Inferior parietal cortex (tissue), 1 donor: ENCODE measurements around the gene SREBF2.
"Not testable (repeated sequence)": the region's sequence is repeated elsewhere in the genome, so short reads cannot be mapped to it uniquely, and the experiment has no call there.

ENCODE experiments used
- DNase-seq: peaks from one replicate; pipeline ENCODE4 v3.0.0-alpha.2; 2016; ENCODE audit errors: extremely low spot score

The SREBF2 gene

DNA sequence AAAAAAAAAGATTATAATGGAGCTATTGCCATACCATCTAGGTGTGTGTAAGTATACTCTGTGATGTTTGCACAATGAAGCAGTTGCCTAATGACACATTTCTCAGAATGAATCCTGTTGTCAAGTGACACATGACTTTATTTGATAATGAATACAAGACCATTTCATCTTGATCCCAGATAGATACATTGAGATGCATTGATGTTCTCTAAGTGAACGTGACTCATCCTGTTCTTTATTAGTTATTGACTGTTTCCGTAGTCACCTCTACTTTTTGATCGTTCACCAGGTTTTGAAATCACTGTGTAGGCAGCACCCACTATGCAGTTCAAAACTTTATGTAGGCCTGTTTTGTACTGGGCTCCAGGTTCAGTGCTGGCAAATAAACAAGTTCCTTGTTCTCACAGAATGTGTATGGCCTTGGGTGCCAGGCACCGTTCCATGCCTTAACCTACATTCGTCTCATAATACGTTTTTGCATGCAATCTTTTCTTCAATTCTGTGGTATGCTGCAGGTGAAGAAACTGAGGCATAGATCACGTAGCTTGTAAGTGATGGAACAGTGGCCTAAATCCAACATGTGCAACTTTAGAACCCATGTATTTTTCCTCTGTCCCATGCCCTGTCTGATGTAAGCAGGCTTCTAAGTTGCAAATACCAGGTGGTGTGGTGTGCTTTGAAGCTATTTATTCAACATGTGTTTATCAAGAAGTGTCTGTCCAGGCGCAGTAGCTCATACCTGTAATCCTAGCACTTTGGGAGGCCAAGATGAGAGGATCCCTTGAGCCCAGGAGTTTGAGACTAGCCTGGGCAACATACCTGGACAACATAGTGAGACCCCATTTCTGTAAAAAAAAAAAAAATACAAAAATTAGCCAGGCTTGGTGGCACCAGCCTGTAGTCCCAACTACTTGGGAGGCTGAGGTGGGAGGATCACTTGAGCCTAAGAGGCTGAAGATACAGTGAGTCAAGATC is 10.4 kb downstream of the SREBF2 start:
- no peak for DNase-seq

DNA sequence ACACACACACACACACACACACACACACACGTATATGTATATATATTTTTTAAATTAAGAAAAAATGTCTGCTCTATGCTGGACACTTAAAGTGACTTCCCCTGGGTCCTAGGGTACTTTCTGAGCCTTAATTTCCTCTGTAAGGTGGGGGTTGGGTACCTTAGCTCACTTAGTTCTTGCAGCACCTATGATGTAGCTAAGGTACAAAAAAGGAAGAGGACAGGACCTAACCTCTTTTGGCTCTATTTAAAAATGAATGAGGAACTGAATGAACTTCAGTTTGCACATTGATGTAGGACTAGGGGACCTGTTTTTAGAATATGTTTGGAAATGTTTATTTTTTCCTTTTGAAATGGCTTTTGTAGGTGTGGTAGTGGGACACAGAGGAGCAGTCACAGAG is 11.1 kb downstream of the SREBF2 start:
- no peak for DNase-seq

DNA sequence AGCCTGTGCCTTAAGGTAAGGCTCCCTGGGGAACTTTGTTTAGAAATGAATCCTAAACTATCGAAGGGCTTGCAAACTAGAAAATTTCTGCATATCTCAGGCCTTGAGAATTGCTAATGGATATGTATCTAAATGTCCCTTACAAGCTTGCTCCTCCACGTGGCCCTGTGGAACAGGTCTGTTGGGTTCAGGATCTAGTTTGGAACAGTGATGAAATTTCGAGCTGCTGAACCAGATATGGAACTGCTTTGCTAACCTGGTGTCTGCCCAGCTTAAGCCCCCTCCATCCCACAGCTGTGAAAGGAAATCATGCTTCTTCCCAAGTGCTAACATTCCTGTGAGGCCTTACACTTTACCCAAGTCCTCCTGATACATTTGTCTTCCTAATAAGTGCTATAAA is 11.6 kb downstream of the SREBF2 start:
- no peak for DNase-seq

DNA sequence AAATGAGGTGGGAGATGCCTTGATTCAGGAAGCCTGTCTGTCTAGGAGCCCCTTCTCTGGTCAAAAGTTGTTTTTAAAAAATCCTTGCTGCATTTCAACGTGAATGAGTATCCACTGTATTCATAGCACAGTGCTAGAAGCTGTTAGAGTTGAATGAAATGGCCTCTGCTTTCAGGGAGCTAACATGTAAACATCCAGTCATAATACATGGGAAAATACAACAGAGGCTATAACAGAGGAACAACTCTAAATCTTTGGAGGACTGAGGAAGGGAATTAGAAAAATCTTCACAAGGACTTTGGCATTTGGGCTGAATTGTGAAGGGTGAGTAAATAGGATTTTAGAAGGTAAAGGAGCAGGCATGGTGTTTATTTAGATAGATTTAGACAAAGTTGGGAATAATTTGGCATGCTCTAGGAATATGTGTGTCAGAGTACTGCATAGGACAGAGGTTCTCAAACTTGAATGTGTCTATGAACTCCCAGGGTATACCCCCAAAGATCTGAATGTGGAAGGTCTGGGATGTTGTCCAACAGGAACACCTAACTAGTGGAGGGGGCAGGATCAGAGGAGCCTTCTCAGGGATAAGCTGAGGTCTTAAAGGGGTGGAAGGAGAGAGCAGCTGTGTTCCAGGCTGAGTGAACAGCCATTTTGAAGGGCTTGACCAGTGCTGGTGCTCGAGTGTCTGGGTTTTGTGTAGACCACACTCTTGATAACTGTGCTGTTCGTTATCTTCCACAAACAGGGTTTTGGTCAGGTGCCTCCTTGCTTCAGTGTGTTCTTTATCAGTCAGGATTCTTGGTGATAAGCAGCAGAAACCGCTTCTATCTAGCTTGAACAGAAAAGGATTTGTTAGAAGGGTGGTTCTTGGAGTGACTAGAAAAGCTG is 12.7 kb downstream of the SREBF2 start:
- no peak for DNase-seq

DNA sequence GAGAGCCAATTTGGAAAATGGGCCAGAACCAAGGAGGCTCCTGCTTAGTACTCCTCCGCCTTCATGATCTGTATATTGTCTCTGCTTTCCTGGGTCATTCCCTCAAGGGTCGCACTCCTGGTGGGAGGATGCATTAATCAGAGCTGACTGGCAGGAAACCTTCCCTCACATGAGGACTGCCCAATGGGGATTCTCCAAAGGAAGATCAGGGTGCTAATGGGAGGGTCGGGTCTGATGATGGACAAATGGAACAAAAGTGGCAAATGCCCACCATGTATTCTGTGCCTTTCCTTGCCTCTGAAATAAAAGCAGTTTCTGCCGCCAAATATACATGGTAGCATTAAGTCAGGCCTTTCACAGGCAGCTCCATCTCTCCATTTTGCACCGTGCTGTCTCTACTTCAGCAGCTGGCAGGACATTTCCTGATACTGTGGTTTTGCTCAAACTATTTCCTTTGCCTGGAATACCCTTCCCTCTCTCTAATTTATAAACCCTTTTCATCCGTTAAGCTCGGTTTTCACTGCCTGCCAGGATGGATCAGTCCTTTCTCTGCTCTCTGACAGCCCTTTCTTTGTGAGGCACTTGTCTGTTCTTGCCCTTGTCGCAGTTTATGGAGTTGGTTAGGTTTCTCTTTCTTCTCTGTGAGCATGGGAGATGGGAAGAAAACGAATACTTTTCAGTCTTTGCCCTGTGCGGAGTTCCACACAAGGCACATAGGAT is 13.5 kb downstream of the SREBF2 start:
- DNase-seq, result no peak

DNA sequence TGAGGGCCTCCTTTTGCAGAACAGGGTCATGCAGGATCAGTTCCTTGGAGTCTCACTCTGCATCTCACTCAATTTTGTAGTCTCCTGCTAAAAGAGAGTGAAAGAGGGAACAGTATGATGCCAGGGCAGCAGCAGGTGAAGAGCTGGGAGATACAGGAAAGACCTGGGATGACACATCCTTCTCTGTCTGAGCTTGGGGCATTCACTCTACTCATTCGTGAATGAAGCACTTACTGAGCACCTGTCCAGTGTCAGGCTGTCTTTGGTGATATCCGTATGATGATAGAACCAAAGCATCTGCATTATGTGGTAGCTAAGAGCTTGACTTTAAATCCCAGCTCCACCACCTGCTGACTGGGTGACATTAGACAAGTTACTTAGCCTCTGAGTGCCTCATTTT is 14.4 kb downstream of the SREBF2 start:
- DNase-seq, result no peak

DNA sequence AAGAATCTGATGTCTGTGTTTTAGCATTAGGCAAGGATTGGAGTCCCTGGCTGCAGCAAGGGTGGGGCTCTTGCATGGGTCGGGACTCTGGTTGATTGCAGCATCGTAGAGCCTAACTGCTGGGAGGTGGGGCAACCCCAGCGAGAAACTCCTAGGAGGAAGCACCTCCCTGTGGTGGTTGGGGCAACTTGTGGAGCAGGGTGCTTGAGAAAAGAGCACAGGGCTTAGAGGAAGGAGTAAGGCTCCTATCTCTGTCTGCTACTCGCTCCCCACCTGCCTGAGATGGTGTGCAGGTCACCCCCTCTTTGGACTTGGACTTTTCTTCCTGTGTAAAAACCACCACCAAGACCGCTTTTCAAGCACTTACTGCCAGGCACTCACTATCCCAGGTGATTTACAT is 15.6 kb downstream of the SREBF2 start:
- no peak for DNase-seq

DNA sequence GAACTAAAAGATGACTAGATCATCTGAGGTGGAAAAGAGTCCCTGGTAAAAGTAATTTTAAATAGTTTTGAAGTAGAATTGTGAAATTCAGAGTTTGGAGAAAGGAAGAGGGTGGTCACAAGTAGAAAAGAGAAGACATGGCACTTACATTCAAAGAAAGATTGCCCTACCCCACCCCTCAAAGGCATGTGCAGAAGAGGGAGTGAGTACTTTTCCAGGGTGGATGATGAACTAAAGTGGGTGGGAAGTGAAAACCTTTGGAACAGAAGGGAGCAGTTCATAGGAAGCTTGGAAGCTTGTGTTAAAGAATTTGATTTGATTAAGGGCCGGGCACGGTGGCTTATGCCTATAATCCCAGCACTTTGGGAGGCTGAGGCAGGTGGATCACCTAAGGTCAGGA is 23.6 kb downstream of the SREBF2 start:
- no peak for DNase-seq

DNA sequence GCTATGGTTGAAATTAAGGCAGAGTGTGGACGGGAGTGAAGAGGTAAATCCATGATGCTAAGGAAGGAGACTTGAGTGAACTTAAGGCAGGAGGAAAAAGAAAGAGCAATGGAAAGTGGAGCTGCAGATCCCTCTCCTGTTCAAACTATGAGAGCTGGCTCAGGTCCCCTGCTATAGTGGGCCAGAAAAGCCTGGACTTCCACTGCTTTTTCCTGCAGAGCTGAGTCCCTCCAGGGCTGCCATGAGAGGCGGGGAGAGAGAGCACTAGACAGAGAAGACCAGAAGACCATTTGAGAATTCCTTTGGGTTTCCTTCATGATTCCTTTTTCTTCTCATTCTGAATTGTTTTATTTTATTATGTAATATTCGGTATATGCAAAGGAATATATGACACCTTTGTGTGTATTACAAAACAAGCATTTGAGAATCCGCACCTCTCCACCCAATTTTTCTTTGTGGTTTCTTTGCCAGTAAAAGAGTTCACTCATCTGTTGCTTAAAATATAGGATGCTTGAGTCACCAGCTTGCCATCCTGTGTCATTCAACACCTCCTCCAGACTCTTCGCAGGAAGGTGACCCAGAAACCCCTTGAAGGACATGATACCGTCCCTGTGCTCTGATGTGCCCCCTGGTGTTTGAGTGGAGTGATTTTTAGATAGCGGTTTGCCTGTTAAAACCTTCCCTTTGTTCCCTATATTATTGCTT is 24.4 kb downstream of the SREBF2 start:
- DNase-seq, result peak; percentile 51

DNA sequence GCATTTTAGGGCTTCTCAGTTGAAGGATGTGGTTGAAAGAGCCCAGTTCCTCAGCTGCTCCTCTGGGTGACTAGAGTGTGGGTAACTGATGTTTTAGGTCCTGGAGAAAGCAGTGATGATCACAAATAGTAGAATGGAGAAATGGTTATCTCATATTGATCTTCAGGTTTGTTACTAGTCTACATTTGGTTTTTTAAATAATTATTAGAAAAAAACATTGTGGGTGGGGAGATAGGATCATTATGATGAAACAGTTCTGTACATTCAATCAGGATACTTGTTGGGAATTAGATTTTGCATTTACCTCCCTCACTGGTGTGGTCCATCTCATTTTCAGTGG is 24.9 kb downstream of the SREBF2 start:
- DNase-seq, result no peak

DNA sequence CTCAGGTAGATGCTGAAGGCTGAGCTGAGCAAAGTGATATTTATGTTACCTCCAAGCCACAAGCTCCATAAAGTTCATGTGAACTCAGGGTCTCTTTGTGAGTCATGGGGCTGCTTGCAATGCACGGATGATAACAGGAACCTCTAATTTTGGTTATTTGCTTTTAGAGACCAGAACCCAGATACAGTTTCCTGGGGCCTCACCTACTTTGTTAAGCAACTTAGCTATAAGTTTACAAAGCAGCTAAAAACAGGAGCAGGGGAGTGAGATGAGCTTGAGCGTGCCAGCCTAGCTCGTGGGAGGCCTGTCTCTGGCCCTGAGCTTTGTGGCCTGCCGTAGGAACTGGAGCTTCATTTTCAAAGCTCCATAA is 29.2 kb downstream of the SREBF2 start:
- DNase-seq, result no peak

DNA sequence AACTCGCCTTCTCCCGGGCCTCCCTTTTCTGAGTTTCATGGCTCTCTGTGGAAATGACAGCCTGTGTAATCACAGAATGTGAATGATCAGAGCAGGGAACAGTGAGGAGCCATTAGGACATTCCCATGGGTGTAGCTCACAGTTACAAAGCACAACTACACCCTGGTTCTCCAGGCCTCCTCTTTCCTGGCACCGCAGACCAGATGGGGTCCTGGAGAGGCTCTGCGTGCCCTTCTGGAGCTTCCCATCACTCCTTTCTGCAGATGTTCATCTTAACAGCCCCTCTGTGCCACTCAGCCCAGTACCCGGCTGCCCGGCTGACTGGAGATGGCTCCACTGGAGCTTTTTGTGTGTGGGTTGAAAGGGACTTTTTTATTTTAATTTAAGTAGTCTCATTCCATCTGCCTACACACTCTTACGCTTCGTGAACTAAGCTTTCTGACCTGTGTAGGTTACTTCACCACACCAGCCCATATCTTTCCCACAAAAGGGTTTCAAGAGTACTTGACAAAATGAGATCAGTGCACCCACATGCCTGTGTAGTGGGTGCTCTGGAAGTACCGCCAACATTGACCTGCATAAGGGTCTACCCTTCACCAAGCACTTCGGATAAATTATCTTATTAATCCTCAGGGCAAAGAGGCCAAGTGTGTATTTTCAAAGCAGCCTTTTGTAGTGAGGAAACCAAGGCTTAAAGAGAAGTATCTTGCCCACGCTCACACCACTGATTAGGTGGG is 29.8 kb downstream of the SREBF2 start:
- no peak for DNase-seq

DNA sequence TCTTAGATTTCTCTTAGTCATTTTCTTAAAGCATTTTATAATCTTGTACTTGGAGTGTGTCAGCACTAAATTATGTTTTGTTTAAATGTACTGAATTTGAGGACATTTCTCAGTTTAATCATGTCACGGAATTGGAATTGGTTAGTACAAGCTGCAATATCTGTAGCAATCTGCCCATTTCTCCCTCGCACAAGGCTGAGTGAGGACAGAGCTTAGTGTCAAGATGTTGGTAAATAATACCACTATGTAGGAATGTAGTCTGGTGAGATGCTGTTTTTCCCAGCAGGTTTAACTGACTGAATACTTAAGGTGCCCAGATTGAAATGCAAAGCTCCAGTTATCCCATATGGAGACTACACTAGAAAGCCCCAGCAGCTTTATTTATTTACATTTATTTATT is 30.6 kb downstream of the SREBF2 start:
- no peak for DNase-seq

DNA sequence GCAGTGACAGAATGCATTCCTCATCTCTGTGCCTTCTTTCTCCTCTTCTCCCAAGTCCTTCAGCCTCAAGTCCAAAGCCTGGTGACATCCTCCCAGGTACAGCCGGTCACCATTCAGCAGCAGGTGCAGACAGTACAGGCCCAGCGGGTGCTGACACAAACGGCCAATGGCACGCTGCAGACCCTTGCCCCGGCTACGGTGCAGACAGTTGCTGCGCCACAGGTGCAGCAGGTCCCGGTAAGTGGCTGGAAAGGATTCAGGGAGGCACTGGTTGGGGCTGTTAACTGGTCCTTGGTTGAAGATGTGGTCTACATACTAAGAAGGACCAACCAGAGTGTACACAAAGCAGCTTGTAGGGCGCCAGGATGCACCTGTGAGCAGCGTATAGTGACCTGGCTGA is 35.7 kb downstream of the SREBF2 start:
- no peak for DNase-seq

DNA sequence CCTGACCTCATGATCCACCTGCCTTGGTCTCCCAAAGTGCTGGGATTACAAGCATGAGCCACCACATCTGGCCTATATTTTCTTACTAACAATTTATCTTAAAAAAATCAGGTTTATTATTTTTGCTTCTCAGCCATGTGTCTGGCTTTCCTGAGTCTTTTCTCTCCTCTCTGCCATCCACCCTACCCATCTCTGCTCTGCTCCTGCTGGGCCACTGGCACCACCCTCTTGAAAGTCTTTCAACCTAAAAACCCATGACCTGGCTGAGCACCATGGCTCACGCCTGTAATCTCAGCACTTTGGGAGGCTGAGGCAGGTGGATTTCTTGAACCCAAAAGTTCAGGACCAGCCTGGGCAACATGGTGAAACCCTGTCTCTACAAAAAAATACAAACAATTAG is 37.2 kb downstream of the SREBF2 start:
- not testable (repeated sequence) for DNase-seq

DNA sequence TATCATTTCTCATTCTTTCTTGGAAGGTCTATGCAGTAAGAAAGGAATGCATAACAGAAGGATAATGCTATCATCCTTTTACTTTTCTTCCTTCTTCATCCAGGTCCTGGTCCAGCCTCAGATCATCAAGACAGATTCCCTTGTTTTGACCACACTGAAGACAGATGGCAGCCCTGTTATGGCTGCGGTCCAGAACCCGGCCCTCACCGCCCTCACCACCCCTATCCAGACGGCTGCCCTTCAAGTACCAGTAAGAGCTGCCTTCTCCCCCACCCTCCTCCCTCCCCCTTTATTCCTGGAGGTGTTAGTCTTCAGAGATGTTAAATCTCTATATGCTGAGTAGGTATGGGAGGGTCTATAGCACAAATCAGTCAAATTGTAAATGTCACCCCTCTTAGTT is 37.9 kb downstream of the SREBF2 start:
- no peak for DNase-seq

DNA sequence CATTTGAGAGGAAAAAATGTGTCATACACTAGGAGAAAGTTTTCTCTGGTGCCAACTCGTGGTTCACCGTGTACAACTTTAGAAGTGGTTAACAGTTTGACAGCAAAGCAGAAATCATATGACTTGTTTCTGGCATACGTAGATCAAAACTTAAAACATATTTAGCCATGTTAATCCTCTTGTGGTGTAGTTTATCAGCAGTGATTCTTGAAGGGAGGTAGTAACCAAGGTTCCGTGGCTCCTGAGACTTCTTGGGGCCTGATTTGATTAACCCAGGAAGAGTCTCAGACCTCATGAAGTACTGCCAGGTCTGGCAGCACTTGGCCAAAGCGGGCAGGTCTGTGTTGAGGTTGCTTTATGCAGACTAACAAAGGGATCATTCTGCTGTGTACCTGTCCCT is 40.5 kb downstream of the SREBF2 start:
- no peak for DNase-seq

DNA sequence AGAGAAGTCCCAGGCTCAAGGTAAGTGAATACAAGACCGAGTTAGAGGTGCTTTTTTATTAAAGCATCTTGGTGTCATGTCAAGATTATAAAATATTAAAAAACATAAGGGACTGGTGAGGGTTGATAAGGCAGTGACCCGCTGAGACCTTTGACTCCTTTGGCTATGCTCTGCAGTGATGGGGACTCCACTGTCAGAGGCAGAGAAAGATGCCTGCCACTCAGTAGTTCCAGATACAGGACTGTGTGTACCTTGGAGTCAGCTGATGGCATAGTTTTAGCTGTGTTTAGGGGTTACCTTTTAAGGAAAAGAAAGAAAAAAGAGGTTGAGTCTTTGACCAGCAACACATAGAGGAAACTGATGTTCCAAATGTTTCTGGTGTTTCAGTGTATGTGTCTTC is 41.2 kb downstream of the SREBF2 start:
- DNase-seq, result no peak

DNA sequence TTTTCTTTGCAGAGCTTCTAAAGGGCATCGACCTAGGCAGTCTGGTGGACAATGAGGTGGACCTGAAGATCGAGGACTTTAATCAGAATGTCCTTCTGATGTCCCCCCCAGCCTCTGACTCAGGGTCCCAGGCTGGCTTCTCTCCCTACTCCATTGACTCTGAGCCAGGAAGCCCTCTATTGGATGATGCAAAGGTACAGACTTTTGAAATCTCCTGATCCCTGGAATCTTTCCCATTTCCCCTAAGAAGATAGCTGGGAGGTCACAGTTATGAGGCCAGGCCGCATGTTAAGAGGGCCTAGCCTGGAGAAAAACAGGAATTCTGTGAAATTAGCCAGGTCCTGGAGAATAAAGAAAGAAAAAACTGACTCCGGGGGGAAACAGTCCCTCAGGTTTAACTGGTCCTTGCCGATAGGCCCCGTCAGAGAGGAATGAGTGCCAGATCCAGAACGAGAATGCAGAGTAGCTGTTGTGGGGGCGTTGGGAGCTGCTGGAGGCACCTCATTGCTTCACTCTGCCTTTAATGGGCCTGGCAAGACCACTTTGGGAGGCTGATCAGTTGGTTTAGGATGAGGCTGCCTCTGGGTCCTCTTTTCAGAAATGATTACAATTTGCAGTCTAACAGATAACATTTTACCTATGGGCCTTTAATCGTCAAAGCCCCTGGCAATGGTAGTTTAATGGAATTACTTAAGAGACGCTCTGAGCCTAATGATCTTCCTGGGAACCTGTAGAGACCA is 42.8 kb downstream of the SREBF2 start:
- DNase-seq, result no peak

DNA sequence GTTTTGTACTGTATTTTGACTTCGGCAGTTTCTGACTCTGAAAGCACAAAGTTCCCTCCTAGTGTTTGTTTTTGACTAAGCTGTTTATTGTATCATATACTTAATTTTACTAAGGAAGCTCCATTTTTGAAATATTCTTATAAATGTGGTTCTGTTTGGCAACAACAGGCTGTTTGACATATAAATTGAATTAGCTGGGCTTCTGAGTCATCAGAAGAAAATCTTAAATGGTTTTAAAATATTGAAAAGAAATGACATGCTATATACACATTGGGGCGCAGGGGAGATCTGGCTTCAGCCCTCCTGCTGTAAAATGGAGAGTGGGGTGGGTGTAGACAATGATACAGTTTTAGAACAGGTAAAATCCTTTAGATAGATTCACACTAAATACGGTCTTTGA is 43.4 kb downstream of the SREBF2 start:
- DNase-seq, result no peak
